NCI-H524 treated with DMSO at 0.1 percent for 48 hours (cell line): ENCODE results near the gene OSBPL2.

Experiments used
- DNase-seq: peaks from one replicate; lab custom pipeline; 2025; lab: John Stamatoyannopoulos, UW

Gene OSBPL2

GRCh38 chr20:62258499-62259293, 20.4 kb downstream of the OSBPL2 start:
- no peak for DNase-seq

DNA sequence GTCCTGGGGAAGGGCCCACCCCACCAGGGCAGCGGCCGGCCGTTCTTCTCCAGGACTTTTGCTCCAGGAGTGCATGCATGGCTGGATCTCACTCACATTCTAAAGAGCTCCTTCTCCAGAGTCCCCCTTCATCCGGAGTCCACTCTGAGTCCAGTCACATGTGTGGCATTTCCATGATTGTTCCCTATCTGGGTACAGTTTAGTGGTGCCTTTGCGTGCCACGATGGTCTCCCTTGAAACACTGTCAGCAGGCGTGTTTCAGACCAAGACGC, 20.9 kb downstream of the OSBPL2 start:
- DNase-seq, result no peak

GRCh38 chr20:62262064-62262463, 23.7 kb downstream of the OSBPL2 start:
- DNase-seq, result no peak

- DNase-seq, result no peak
These were observed 25.1 kb downstream of the OSBPL2 start for GRCh38 chr20:62263396-62263795.

- DNase-seq, result no peak
These were observed 27.0 kb downstream of the OSBPL2 start for GRCh38 chr20:62265365-62265764.

GRCh38 chr20:62266340-62266739, 28.0 kb downstream of the OSBPL2 start:
- DNase-seq, result no peak

GRCh38 chr20:62266851-62267250, 28.5 kb downstream of the OSBPL2 start:
- no peak for DNase-seq

GRCh38 chr20:62267543-62267942, 29.2 kb downstream of the OSBPL2 start:
- DNase-seq, result no peak

- no peak for DNase-seq
These were observed 30.0 kb downstream of the OSBPL2 start for GRCh38 chr20:62268228-62268900.

GRCh38 chr20:62269378-62269777, 31.1 kb downstream of the OSBPL2 start:
- DNase-seq, result no peak

GRCh38 chr20:62269871-62270270, 31.6 kb downstream of the OSBPL2 start:
- no peak for DNase-seq

GRCh38 chr20:62272200-62272599, 33.9 kb downstream of the OSBPL2 start:
- no peak for DNase-seq

- DNase-seq, result no peak
These were observed 35.1 kb downstream of the OSBPL2 start for GRCh38 chr20:62273416-62273815.

DNA sequence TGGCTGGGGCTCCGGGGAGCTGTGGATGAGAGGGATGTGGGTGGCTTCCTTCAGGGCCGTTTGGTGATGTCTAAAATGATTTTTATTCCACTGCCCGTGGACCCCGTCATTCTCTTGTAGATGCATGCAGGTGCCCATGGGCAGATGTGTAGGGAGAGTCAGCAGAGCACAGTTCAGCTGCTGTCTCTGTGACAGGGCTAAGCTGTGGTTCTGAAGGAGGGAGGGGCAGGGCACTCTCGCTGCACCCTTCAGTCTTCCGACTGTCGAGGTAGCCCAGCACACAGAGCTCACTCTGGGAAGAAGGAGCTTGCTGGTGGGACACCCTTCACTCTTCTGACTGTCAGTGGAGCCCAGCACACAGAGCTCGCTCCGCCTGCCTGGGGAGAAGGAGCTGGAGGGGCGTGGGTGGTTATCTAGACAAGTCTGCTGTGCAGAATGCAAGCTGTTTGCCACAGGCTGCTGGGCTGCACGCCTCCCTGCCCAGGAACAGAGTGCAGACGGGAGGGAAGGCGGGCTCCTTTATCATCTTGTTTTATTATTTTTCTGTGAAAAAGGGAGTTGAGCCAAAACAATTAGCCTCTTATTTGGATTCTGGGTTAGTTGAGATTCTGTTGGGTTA, 36.1 kb downstream of the OSBPL2 start:
- DNase-seq, result no peak

GRCh38 chr20:62275219-62275618, 36.9 kb downstream of the OSBPL2 start:
- DNase-seq, result no peak

GRCh38 chr20:62276439-62276838, 38.1 kb downstream of the OSBPL2 start:
- DNase-seq, result no peak

- DNase-seq, result no peak
These were observed 38.9 kb downstream of the OSBPL2 start for GRCh38 chr20:62277253-62277652.

DNA sequence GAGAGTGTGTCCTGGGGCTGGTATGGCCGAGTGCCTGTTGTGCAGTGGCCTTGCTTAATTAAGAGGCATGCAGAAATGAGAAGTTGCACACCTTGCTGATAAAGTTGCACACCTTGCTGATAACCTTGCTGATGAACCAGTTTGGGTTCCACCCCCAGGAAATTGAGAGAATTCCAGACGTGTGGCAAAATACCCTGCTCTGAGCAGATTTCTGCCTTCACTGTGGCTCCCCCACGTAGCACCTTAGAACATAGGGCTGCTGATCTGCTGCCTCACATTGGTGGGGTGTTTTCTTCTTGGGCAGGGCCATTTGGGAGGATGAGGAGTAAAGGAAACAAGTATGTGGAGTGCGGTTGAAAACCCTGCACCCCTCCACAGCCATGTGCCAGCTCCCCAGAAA, 42.0 kb downstream of the OSBPL2 start:
- DNase-seq, result no peak

- no peak for DNase-seq
These were observed 43.0 kb downstream of the OSBPL2 start for GRCh38 chr20:62281161-62281933.

DNA sequence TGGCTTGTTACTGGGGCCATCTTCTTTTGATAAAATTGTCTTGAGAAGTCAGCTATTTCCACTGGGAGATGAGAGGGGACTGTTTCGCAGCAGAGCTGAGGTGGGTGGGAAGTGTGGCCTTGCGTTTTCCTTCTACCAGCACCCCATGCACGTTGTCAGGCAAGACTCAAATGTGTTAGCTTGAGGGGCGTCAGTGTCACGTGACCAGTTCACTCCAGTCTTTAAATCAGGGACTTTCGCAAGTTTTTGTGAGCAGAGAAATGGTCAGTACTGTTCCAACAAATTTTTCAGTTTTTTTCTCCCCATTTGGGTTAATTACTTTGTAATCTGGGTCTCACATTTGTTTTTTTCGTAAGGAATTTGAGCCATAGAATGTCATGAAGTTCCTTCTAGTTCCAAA, 43.8 kb downstream of the OSBPL2 start:
- no peak for DNase-seq

DNA sequence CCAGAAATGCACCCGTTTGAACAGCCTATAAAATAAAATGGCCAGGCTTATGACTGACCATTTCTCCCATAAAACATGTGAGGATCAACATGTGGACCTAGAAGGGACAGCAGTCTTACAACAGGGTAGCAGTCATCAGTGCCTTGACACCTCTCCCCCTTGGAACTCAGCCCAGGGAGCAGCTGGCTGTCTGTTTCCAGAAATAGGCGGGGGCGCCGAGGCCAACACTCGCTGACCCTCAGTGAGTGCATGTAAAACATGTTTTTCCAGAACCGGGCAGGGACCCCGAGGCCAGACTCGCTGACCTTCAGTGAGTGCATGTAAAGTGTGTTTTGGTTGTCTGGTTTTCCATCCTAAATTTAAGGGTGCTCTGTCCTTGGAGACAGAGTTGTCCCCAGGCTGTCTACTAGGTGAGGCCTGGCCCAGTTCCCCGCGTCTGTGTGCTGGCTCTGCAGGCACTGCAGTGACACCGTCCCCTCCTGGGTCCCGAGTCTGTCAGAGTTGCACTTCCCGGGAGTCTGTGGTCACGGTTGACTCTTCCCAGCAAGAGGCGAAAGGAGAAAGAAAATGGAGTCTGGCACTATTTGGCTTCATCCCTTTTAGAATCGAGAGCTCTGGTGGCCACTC, 44.7 kb downstream of the OSBPL2 start:
- DNase-seq, result no peak

- DNase-seq, result no peak
These were observed 46.1 kb downstream of the OSBPL2 start for GRCh38 chr20:62284448-62284847.
